Activated T-helper 9 cell treated with anti-CD3 and anti-CD28 coated beads, Interleukin-2, amount 50 U/mL, for 16 hours (primary cell): ENCODE data around the gene DDAH1.

Experiments used
- DNase-seq: peaks from one replicate; pipeline ENCODE4 v3.0.0-alpha.2; 2020; ENCODE audit warnings: low read depth

The DDAH1 gene

DNA sequence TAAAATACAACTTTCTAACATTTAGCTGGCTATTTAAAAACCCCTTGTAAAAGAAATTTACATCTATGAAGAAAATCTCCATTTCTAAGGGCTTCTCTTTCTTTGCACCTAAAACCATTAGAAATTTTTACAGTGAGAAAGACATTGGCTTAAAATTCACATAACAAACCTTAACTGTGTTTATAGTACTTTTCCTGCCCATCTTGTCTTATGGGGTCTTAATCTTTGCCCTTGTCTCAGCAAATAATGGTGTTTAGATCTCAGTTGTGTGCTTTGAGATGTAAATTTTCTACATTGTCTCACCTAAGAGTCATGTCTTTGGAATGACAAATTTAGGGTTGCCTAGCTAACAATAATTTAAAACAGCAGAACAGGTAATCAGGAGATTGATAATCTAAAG lies 71.5 kb downstream of the DDAH1 start:
- no peak for DNase-seq

DNA sequence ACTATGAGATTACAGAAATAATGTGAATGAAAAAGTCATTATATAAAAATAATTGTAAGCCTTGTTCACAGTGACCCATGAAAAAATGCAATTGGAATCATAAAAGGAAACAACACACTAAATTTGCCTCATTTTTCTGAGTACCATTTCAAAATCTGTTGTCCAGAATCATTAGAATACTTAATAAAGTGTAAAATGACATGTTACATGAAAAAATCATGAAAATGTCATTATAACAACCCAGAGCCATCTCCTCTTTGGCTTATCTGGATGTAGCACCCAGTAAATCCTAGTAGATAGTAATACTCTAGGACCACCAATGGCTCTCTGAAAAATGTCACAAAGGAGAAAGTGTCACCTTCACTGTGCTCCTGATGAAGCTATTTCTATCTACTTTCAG lies 76.5 kb downstream of the DDAH1 start:
- no peak for DNase-seq

DNA sequence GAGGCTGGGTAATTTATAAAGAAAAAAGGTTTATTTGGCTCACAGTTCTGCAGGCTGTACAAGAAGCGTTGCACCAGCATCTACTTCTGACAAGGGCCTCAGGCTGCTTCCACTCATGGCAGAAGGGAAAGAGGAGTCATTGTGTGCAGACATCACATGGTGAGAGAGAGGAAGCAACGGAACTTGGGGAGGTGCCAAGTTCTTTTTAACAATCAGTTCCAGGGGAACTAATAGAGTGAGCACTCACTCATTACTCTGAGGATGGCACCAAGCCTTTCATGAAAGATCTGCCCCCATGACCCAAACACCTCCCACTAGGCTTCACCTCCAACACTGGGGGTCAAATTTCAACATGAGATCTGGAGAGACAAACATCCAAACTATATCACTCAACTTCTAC lies 77.2 kb downstream of the DDAH1 start:
- no peak for DNase-seq

DNA sequence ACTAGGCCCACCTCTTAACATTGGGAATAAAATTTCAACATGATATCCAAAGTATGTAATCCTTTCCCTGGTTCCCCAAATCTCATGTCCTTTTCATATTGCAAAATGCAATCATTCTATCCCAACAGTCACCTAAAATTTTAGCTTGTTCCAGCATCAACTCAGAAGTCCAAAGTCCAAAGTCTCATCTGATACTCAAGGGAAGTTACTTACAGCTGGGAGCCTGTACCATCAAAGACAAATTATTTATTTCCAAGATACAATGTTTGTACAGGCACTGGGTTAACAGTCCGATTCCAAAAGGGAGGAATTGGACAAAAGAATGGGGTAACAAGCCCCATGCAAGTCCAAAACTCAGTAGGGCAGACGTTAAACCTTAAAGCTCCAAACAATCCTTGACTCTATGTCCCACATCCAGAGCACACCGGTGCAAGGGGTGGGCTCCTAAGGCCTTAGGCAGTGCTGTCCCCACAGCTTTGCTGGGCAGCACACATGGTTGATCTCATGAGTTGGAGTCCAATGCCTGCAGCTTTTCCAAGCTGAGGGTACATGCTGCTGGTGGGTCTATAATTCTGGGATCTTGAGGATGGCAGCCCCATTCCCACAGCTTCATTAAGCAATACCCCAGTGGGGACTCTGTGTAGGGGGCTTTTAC lies 78.8 kb downstream of the DDAH1 start:
- DNase-seq: no peak

DNA sequence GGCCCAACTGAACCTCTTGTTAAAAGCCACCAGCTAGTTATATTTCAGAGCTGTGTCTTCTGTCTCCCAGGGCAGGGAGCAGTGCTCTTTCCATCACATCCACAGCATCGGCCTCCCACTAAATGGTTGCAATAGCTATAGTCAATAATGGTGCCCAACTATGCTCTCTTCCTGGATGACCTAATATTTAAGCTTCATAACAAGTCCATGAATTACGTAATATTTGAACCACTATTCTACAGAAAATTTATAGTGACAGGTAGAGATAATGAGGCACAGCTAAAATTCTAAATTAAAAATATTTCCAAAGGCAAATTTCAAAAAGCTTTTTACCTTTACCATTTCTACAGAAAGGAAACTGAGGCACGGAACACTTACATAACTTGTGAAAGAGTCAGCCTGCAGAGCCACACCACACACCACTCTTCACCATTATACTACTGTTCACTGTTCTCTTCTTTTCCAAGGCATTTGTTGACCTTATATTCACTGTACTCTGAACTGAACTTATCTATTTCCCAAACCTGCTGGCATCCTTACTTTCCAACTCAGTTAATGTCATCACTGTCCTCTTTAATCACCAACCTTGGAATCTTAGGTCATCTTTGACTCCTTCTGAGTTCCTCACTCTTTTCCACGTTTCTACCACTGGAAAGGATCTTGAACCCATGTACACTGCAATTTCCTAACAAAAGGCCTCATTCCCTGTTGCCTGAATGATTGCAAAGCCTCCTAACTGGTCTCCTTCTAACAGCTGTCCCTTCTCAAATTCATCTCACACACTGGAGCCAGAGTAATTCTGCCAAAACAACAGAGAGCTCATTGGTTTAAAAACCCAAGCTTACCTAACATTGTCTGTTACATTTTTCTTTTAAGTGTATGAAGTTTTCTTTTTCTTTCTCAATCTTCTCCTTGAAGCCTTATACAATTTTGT lies 85.5 kb downstream of the DDAH1 start:
- no peak for DNase-seq

DNA sequence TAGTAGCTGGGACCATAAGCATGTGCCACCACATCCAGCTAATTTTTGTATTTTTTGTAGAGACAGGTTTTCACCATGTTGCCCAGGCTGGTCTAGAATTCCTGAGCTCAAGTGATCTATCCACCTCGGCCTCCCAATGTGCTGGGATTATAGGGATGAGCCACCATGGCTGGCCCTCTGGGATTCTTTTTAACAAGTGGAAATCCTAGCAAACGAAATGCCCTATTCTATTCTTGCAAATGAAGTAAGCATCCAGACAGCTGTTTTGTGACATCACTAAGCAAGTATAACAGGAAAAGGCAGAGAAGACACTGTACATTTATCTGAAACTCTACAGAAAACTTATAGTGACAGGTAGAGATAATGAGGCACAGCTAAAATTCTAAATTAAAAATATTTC lies 86.4 kb downstream of the DDAH1 start:
- no peak for DNase-seq

DNA sequence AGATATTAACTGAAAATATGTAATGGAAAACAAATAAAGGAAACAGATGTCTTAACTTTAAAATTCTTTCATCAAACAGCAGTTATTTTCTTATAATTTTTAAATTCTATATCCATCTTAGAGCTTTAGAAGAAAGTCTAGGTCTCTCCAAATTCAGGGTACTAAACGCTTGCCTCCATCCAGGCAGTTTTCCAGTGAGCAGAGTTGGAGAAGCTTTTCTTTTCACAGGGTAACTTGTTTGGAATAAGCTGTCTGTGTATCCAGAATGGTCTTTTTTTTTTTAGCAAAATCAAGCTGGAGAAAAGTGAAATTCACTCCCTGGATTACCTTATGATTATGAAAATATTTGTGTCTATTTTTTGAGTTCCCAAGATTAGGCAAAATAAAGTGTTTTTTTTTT lies 88.6 kb downstream of the DDAH1 start:
- no peak for DNase-seq

DNA sequence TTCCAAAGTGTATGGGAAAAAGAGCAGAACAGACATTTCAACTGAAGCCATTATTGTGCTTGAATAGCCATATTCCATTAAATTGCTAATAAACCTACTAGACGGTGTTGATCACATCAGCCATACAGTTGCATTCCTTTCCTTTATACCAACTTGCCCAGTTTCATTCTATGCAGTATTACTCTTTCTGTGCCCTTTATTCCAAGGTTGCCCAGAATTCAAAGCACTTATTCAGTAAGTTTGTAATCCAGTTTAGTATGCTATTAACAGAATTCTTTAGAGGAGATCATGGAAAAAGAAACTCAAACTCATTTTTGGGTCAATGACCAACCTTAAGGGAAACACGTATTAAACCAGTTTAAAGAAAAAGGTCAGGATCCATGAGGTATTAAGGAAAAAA lies 89.5 kb downstream of the DDAH1 start:
- DNase-seq: no peak

DNA sequence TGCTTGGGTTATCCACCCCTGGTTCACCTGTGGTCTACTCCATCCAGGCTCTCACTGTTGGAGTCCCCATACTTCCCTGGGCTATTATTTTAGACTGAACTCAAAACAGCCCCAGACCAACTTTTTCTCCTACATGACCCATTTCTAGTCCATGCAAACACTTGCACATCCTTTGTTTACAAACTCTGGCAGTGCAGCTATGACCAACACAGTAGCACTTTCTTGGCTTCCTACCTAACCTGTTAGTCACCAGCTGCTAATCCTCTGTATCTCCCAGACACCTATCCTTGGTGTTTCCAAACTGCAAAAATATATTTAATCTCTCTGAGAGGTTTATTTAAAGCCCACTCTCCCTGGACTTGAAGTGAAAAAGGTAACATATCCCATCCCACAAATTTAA lies 90.8 kb downstream of the DDAH1 start:
- no peak for DNase-seq

DNA sequence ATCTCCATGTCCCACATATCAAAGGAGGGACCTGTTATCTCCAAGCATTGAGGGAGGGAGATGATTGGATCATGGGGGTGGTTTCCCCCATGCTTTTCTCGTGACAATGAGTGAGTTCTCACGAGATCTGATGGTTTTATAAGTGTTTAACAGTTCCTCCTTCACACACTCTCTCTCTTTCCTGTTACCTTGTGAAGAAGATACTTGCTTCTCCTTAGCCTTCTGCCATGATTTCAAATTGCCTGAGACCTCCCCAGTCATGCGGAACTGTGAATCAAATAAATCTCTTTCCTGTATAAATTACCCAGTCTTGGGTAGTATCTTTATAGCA lies 91.6 kb downstream of the DDAH1 start:
- DNase-seq: no peak

DNA sequence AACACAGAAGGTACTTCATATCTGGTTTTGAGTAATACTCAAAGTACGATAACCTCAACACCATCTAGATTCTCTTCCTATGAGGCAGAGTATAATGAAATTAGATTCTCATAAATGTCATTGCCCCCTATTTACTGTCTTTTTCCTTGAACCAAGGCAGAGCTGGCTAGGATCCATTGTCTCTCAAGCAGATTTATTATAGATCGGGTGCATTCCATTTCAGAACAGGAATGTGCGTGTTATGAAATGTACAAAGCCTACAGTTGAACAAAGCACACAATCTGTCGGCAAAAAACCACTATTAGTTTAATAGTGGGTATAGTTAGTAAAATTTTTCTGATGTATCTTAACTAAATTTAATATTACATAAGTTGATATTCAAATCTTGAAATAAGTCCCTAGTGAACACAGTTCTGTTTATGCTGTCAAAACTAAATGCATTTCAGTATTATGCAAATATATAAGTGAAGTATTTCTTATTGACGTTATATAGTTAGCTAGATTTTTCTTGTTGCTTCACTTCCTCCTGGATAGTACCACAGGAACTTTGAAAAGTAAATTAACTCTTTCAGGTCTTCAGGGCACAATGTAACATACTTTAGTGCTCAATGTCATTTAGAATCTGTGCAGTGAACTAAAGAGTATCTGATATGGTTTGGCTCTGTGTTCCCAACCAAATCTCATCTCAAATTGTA lies 92.1 kb downstream of the DDAH1 start:
- no peak for DNase-seq

DNA sequence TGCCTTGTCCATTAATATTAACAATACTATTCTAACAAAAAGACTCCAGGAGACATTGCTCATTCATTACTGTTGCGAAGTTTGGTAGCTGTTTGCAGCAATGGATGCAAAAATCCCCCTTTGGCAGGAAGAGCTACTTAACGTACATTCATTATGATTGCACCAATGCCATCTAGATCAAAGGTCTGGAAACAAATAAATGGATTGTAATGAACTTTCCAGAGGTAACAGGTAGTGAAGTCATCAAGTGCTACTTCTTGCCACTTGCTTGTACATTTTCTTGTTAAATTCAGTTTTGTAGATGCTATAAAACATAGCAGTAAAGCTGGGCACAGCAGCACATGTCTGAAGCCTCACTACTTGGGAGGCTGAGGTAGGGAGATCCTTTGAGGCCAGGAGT lies 93.9 kb downstream of the DDAH1 start:
- DNase-seq: no peak

DNA sequence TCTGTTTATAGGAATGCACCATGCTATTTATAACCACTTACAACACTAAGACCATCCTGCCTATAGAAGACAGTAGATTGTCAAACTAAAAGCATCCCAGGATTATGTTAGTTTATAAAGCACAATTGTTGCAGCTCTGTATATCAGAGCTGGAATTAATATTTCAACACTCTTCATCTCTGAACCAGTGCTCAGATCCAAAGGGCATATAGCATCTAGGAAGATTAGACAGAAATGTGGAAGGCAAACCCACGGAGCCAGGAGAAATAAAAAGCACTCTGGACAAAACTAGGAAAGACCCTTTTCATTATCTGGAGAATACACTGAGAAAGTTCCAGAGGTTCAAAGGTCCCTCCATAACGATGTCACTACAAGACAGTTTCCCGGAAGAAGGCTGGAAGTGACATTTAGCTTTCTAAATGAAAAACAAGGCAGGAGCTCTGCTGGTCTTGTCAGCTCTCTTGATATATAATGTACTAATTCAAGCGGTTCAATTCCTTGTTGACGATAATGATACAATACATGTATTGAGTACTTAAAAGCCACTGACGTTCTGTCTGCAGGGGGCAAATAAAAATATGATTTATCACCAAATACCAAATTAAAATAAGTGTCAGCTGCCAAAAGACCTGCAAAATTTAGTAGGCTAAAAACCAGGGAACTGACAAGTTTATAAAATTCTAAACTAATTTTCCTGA lies 96.7 kb downstream of the DDAH1 start:
- DNase-seq: no peak

DNA sequence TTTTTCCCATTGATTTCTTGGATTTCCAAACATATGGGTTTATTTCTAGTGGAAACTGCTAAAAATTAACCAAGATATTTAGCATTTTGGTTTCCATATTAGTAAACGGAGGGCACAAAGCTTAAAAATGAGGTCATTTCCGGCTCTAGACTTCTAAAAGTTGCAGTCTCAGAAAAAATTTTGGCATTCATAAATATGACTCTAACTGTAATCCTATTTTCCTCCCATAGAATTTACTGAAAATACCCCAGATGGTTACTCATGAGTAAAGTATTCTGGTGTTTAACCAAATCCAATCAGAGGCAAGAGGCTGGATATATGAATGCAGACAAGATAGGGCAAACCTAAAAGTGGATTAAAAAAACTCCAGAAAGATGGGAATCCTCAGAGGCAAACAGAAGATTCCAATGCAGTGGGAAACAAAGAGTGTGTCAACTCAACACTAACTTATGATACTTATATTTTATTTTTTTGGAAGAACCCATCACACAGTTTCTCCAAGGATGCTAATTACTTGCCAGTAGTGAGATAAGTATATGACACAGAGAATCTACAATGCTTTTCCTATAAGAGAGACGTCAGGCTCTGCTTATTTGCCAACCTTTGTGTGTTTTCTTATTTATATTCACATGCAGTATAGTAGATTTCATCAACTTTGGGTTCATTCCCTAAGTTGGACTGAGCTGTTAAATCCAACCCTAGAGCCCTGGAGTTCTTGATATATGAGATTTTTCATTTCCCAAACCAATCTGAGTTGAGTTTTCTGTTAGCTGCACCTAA lies 98.4 kb downstream of the DDAH1 start:
- no peak for DNase-seq

DNA sequence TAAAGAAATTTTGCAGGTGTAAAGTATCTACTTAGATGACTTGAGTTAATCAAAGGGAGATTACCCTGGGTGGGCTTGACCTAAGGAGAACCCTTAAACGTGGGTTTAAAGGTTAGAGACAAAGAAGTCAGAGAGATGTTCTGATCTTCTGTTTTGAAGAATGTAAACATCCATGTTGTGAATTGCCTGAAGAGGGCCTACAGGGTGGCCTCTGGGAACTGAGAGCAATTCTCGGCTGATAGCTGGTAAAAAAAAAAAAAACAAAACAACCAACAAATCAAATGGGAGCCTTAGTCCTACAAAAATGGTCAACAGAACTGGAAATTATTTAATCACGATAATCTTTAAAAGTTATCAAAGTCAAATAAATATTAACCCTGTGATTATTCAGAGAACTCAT lies 99.1 kb downstream of the DDAH1 start:
- DNase-seq: no peak

DNA sequence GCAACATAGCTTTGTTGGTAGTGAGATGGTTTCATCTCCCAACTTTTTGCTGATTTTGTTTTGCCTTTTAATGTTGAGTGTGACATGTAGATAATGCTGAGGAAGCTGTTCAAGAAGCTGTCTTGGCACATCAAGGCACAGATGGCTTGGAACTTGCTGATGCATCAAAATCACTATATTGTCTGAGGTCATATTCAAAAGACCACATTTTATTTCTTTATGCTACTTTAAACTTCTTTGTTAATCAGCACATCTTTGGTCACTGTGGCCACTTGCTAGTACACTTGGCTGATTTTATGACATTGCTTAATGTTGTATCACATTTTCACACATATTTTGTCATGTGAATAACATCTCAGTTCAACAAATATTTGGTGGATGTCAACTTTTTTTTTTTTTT lies 101.4 kb downstream of the DDAH1 start:
- DNase-seq: no peak

DNA sequence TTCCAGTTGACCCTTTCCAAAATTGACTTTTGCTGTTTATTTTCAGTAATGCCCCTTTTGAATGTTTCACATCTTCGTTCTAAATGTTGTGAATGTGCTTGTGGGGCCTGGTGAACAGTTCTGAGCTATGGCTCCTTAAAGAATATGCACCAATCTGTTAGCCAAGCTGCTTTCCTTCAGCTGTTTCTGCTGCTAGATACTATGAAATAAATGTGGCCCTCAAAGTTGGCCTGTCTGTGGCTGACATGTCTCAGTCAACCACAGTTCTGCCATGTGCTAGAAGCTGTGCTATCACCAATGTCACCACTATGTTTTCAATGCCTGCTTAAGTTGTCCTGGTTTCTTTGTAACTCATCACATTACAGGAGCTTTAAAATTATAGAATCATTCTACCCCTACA lies 101.9 kb downstream of the DDAH1 start:
- DNase-seq: no peak

DNA sequence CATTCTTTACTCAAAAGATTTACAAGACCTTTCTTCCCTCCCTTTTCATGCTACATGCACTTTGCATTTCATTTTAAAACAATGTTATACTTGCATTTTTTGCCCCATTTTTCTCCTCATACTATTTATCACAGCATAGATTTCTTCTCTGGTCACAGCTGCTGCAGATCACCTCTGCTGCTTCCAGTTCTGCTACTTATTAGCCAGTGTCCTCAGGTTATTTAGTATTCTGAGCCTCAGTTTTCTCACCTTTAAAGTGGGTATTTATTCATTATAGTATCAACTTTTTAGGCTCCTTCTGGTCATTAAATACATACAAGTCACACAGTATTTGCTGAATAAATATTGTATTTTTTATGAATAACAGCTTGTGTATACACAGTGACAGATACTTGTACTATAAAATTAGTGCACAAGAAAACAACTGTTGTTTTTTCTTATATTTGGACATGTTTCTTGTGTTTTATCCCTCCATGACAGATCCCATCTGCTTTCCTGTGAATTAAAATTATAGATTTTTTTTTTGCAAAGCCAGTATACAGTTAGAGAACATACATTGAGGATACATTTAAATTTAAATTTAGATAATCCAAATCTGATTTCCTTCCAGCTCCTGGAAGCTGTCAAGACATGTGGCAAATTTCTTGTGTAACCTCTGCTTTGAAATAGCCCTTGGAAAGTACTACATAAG lies 103.2 kb downstream of the DDAH1 start:
- DNase-seq: no peak

DNA sequence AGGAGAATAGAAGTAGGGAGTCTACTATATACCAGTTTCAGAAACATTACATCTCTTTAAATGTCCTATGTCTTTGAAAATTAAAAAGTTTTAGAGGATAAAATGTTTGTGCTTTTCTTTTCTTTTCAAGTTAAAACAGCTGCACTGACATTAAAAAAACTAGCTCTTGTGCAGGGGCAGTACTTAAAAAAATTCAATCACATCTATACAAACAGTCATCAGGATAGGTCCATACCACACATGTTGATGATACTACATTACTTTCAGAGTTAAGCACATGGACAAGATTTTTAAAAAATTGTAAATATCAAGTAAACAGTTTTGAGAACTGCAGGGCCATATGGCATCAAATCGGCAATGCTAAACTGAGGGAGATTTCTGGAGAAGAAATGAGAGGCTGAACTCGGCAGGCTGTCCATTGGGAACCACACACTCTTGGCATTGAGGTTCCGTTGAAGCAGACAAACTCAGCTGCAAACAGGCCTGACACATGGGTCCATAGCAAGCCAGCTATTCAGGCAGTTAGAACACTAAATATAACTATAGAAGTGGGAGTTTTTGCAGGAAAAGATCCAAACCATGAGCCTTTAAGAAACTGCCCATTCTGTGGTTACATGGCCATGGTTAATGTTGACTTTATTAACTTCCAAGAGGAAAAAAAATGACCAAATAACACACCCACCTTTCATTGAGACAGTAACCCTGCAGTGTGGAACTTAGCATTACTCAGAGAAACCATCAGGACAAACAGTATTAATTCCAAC lies 104.0 kb downstream of the DDAH1 start:
- no peak for DNase-seq
